Activated CD4-positive, alpha-beta T cell treated with anti-CD3 and anti-CD28 coated beads, Interleukin-2, Interleukin-4, amounts not matched to agents 100 ng/mL and 50 ng/mL, durations not matched to agents 16 hours and 8 hours (primary cell): ENCODE data around the gene ALKBH1.
"Not testable (repeated sequence)": the region's sequence is repeated elsewhere in the genome, so short reads cannot be mapped to it uniquely, and the experiment has no call there.

ENCODE experiments used
- DNase-seq: peaks from one replicate; pipeline ENCODE4 v3.0.0-alpha.2; 2020; ENCODE audit warnings: low spot score

Gene ALKBH1

GRCh38 chr14:77707724-77708408 lies at the start of gene ALKBH1, which contains the start of gene SLIRP:
TSS of gene ALKBH1 (minus strand) at chr14:77708023. CDS start at chr14:77708004, 19 bp downstream.
TSS of gene SLIRP (plus strand) at chr14:77708103. CDS start at chr14:77708112, 9 bp downstream.
- peak; percentile 92 for DNase-seq

- DNase-seq, result no peak
These were observed 45.1 kb upstream of the ALKBH1 start for GRCh38 chr14:77752799-77753516.

- DNase-seq, result no peak
These were observed 44.4 kb upstream of the ALKBH1 start for GRCh38 chr14:77752266-77752665.

- not testable (repeated sequence) for DNase-seq
These were observed 39.6 kb upstream of the ALKBH1 start for GRCh38 chr14:77747425-77747824.

GRCh38 chr14:77746064-77746702 lies 38.4 kb upstream of the ALKBH1 start:
- no peak for DNase-seq

DNA sequence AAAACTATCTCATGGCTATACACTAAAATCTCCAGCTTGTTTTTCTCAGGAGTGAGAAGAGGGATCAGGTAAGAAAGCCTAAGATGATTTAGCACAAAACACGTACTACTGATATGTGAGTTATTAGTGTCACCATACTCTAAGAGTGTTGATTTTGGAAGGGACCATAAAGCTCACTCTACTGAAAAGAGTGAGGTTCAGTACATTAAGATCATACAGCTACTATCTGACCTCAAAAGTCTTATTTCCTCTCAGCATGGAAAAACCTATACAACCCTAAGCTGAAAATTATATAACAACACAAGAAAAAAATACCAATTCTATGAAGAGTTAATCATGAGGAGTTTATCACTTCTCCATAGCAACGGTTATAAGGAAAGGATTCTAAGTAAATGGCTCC lies 33.6 kb upstream of the ALKBH1 start:
- no peak for DNase-seq

DNA sequence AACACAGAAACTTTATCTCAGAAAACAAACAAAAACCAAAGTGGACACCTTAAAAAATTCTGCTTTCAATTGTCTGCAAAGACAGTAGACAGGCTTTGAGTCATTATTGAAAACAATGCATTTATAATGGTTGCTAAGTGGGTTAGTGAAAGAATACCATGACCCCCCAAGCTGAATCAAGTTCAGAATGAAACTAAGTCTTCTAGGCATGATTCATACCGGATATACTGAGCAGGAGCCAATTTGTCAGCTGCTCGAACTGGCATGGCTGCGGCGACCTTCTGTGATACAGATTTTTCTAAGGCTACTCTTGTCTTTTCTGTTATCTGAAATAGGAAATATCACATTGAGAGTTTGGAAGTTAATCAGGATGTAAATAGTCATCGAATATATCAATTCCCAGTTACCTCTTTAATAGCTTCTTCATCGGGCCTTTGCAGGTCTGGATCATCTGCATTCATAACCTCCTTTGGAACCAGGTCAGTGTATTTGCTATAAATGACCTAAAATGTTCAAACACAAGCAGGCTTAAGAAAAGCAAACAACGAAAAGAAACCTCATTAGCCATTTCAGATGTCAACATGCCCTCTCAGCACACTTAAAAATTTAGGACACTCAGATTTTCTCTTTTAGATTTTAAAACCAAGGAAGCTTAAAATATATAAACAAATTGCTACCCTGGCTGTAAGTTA lies 30.9 kb upstream of the ALKBH1 start:
- peak; percentile 73 for DNase-seq

GRCh38 chr14:77730976-77731497 lies 23.2 kb upstream of the ALKBH1 start:
- no peak for DNase-seq

GRCh38 chr14:77722301-77722700 lies 14.5 kb upstream of the ALKBH1 start:
- no peak for DNase-seq

- no peak for DNase-seq
These were observed 13.6 kb upstream of the ALKBH1 start for GRCh38 chr14:77721437-77721836.

GRCh38 chr14:77717608-77718305 lies 9.9 kb upstream of the ALKBH1 start:
- DNase-seq, result no peak

DNA sequence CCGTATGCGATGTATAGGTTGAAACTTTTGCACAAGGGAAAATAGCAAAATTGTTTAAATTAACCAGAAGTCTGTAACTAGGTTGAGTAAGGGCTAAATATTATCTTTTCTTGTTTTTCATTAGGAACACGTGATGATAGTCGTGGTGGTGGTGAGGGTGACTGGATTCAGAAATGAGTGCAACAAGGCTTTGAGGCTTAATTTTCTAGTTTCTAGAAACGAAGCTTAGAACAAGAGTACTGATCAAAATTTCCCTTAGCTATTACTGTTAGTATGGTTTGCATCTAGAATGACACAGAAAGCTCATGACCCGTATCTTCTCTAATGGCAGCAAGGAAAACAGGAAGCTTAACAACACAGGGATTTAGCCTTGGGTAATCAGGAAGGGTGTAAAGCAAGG lies 7.1 kb upstream of the ALKBH1 start:
- DNase-seq, result peak; percentile 39

GRCh38 chr14:77710364-77710763 lies 2.5 kb upstream of the ALKBH1 start:
- DNase-seq, result no peak

- DNase-seq, result no peak
These were observed 1.6 kb upstream of the ALKBH1 start for GRCh38 chr14:77709412-77709811.

- no peak for DNase-seq
These were observed 926 bp upstream of the ALKBH1 start for GRCh38 chr14:77708749-77709148.

- peak; percentile 16 for DNase-seq
These were observed 484 bp downstream of the ALKBH1 start for GRCh38 chr14:77707355-77707723.

DNA sequence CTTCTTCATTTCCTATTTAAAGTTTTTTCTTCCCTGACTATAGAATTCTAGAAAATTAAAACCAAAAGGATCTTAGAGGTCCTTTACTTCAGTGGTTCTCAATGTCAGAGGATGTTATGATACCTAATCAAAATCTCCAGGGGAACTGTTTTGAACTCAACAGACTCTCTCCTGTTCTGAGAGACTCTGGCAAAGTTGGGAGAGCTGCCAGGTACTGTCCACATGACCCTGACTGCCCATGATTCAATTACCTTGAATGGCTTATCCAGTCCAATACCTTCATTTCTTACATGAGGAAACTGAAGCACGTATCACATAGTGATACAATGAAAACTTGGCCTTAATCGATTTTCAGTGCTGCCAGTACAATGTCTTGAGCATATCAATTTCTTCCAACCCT lies 16.6 kb downstream of the ALKBH1 start:
- no peak for DNase-seq

DNA sequence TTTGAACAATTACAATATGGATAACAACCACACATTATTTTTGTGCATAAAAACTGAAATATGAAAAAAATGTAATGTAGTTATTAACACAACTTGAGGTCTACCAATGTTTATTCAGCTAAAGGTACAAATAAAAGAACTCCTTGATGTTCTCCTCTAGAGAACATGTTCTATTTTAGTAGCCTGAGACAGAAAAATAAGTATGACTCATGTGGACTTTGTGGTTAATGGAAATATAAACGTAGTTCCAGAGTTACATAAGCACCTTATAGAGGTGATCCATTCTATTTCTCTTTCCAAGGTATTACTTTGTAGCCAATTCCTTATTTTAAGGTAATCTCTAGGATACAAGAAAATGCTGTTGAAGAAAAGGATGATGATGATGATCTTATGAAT lies 25.7 kb downstream of the ALKBH1 start:
- no peak for DNase-seq

DNA sequence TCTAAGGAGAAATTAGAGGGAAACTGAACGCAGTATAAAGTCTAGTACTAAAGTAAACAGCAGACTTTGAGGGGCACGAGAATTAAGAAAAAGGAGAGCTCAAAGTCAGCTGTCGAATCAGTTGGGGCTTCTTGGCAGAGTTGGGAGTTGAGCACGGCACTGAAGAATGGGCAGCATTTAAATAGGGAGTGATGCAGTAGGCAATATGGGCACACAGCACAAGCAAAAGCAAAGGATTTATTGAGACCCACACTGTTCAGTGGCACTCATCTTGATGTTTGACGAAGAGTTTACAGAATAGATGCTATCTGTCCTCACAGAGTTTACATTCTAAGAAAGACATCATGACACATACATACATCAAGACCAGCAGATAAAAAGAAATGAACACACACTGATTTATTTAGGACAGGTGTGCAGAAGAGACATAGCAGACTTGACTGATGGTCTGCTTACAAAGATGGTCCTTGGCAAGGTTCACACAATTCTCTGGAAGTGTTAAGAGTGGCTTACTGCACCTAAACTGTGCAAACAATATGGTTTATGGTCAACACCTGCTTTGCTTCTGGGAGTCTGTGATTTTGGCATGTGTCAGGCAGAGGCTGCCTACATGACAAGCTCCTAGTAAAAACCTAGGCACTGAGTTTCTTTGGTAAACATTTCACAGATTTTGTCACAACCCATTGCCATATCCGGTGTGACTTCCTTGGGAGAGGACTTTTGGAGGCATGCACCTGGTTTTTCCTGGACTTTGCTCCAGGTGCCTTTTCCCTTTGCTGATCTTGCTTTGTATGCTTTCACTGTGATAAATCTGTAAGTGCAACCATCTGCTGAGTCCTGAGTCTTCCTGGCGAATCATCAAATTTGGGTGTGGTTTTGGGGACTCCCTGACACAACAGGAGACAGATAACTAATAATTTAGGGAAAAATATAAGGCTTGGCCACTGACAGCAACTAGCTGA lies 26.3 kb downstream of the ALKBH1 start:
- no peak for DNase-seq

GRCh38 chr14:77674931-77675330 lies 32.9 kb downstream of the ALKBH1 start:
- no peak for DNase-seq
